GM18909 (cell line): ENCODE data around the gene FAR1.

Source experiments
- ATAC-seq: cut with Tn5 transposase; IDR thresholded peaks from one replicate; pipeline ENCODE4 v1.9.1; 2021; ENCODE audit warnings: mild to moderate bottlenecking; ENCODE audit not compliant: unreplicated experiment, poor library complexity

Gene FAR1

DNA sequence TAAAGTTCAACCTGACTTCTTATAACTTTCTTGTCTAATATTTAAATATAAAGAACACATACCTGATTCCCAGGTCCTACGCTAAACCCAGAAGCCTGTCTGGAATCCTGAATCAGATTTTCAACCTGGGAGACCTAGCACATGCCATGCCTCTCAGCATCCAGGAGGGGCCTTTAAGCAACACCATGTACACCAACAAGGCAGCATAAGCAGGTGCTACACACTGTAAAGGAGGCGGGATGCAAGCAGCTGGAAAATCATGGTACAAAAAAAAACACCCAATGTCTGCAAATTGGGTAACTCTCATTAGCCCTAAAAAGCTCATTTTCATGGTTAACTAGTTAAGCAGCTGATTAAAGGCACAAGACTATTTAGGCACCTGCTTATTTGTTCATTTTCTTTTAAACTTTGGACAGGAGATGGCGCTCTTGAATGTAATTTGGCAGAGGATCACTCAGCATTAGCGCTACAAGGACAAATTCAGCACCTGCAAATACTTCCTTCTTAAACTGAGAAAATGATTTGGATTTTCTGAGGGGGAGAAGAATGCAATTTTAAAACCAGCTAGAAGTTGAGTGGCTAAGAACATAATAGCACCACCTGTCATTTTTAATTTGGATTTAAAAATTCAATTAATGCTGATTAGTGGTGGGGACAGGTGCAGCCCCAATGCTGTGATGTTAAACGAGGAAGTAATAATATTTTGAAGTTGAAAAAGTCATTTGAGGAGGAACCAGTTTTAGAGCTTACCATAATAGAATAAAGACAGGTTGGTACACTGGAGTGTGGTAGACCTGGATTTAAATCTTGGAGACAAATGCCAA, 104.0 kb downstream of the FAR1 start:
- peak; percentile 63 for ATAC-seq

DNA sequence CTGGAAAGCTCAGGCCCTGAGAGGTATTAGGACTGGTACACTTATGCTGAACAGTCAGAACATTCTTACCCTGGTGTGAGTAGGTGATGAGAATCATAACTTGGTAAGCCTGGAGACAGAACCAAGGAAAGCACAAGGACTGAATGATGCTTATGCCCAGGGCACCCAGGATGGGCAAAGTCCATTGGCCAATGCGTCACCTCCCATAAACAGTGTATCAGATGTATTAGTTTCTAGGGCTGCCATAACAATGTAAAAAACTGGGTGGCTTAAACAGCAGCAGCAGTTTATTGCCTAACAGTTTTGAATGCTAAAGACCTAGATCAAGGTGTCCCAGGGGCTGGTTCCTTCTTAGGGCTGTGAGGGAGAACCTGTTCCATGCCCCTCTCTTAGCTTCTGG, 107.0 kb downstream of the FAR1 start:
- ATAC-seq: no peak

DNA sequence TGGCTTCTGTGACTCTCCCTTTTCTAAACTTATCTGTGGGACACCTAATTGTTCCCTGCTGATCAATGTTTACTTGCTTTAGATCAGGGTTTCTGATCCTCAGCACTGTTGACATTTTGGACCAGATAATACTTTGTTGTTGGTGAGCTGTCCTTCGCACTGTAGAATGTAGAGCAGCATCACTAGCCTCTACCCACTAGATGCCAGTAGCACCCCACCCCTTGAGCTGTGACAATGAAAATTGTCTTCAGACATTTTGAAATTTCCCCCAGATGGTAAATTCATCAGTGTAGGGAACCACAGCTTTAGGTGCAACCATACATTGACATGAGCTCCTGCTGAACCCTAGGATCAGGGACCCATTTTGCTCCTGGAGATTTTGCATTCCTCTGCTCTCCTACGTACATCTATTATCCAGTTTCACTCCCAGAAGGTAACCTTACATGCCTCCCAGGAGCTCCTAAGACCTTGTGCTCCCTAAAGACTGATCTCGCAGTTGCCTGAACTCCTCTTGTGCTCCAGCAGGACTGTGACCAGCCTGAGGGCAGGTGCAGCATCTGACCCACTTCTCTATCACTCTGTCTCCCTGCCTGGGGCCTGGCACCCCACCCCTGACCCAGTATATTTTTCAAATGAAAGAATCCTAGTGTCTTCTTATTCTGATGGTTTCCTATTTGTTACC, 107.8 kb downstream of the FAR1 start:
- ATAC-seq: no peak

DNA sequence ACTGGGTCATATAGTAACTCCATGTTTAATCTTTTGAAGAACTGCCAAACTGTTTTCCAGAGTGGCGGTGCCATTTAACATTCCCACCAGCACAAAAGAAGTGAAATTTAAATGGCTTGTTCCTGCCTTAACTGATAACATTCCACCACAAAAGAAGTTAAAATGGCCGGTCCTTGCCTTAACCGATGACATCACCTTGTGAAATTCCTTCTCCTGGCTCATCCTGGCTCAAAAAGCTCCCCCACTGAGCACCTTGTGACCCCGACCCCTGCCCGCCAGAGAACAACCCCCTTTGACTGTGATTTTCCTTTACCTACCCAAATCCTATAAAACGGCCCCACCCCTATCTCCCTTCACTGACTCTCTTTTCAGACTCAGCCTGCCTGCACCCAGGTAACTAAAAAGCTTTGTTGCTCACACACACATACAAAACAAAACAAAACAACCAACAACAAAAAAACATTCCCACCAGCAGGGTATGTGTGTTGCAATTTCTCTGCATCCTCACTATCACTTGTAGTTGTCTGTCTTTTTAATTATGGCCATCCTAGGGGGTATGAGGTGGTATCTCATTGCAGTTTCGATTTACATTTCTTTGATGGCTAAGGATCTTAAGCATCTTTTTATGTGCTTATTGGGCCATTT, 109.0 kb downstream of the FAR1 start:
- no peak for ATAC-seq

DNA sequence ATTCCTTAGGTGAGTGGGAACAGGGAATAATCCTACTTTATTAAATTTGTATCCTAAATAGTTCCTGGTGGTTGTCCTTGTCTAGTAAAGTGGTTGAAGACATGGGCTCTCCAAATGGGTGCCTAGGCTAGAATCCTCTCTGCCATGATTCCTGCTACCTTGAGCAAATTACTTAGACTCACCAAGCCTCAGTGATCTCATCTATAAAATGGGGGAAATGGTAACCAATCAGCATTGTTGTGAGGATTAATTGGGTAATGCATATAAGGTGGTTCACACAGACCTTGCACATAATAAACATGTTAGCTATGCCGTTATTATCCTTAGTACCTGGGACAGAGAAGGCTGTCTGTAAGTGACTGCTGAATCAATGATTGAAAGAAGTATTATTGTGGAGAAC, 109.9 kb downstream of the FAR1 start:
- no peak for ATAC-seq

DNA sequence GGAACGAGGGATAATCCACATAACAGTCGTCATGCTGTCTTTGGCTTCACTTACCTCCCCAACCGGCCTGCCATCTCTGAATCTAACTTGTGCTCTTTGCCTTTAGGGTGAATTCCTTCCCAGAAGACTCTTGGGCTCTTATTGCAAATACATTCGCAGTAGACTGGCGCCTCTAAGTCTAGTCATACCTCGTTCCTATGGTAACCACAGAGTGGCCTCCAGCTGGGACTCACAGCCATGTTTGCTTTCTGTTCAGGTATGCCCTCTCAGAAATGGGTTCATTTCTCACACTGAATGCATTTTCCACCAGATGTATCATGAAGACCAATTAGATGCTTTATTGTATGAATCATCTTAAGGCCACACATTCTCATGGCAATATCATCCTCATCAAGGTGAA, 112.7 kb downstream of the FAR1 start:
- no peak for ATAC-seq
